IMR-90 (cell line): ENCODE data around the gene MTPN.

Experiments
- CHD1 ChIP-seq: IDR thresholded peaks from 2 replicates; pipeline ENCODE4 v1.6.1; 2012; ENCODE audit warnings: low read depth, low read length, improper control_type of control experiment
- FOS ChIP-seq: fragments of 150-350 bp; IDR thresholded peaks from 2 replicates; pipeline ENCODE4 v1.6.1; 2016; ENCODE audit warnings: low read depth, low read length
- NFE2L2 ChIP-seq: fragments of 150-350 bp; IDR thresholded peaks from 2 replicates; pipeline ENCODE4 v1.6.1; 2016; ENCODE audit warnings: low read depth, mild to moderate bottlenecking, low read length
- POLR2A ChIP-seq: IDR thresholded peaks from 2 replicates; pipeline ENCODE4 v1.6.1; 2012; ENCODE audit warnings: mild to moderate bottlenecking, low read depth, low read length
- RAD21 ChIP-seq: IDR thresholded peaks from 2 replicates; pipeline ENCODE4 v1.6.1; 2012; ENCODE audit warnings: low read length, improper control_type of control experiment
- RCOR1 ChIP-seq: IDR thresholded peaks from 2 replicates; pipeline ENCODE4 v1.6.1; 2012; ENCODE audit warnings: mild to moderate bottlenecking, low read length, improper control_type of control experiment; ENCODE audit not compliant: insufficient replicate concordance
- TF ChIP-seq, protein P1 (sequence below): conservative IDR thresholded peaks from 2 replicates; pipeline ENCODE4 v1.5.1; 2012; ENCODE audit warnings: mild to moderate bottlenecking, low read depth, low read length, improper control_type of control experiment
- TF ChIP-seq, protein P2 (sequence below): fragments of 150-350 bp; IDR thresholded peaks from 2 replicates; pipeline ENCODE4 v1.6.1; 2017; ENCODE audit warnings: mild to moderate bottlenecking, antibody characterized with exemption, low read length, low read depth

- TF ChIP-seq RAD21 (no peak), NFE2L2 (no peak), POLR2A (no peak), CHD1 (no peak), RCOR1 (no peak), FOS (no peak)
- TF ChIP-seq, protein P1, sequence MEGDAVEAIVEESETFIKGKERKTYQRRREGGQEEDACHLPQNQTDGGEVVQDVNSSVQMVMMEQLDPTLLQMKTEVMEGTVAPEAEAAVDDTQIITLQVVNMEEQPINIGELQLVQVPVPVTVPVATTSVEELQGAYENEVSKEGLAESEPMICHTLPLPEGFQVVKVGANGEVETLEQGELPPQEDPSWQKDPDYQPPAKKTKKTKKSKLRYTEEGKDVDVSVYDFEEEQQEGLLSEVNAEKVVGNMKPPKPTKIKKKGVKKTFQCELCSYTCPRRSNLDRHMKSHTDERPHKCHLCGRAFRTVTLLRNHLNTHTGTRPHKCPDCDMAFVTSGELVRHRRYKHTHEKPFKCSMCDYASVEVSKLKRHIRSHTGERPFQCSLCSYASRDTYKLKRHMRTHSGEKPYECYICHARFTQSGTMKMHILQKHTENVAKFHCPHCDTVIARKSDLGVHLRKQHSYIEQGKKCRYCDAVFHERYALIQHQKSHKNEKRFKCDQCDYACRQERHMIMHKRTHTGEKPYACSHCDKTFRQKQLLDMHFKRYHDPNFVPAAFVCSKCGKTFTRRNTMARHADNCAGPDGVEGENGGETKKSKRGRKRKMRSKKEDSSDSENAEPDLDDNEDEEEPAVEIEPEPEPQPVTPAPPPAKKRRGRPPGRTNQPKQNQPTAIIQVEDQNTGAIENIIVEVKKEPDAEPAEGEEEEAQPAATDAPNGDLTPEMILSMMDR = no peak
- TF ChIP-seq, protein P2, sequence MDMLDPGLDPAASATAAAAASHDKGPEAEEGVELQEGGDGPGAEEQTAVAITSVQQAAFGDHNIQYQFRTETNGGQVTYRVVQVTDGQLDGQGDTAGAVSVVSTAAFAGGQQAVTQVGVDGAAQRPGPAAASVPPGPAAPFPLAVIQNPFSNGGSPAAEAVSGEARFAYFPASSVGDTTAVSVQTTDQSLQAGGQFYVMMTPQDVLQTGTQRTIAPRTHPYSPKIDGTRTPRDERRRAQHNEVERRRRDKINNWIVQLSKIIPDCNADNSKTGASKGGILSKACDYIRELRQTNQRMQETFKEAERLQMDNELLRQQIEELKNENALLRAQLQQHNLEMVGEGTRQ = no peak
These were observed 47.4 kb downstream of the MTPN start for GRCh38 chr7:135929722-135930141.
